GM12865 (cell line): Measurements from ENCODE around the gene MTFR1L.

Source experiments
- DNase-seq: peaks from one replicate; pipeline ENCODE4 v3.0.0; 2010; ENCODE audit warnings: low read depth
- H3K4me3 ChIP-seq: 2 replicates; pipeline ENCODE4 v1.5.1; 2011; ENCODE audit warnings: mild to moderate bottlenecking, low read depth, low read length, control low read depth
- CTCF ChIP-seq: IDR thresholded peaks from 2 replicates; pipeline ENCODE4 v1.5.1; 2011; ENCODE audit warnings: low read length, control low read depth, low read depth, inconsistent platforms; ENCODE audit not compliant: insufficient read depth; ENCODE audit errors: missing control alignments

Gene MTFR1L

GRCh38 chr1:25792115-25792514, 27.6 kb upstream of the MTFR1L start:
- TF ChIP-seq CTCF: no peak
- DNase-seq: no peak
- no peak overlapping the region for H3K4me3 ChIP-seq

- H3K4me3 ChIP-seq: no peak overlapping the region
- TF ChIP-seq CTCF: no peak
- DNase-seq: no peak
Measured at GRCh38 chr1:25793585-25794170, 26.1 kb upstream of the MTFR1L start.

- no peak for DNase-seq
- H3K4me3 ChIP-seq: no peak overlapping the region
- TF ChIP-seq CTCF: no peak
Measured at GRCh38 chr1:25794325-25794724, 25.4 kb upstream of the MTFR1L start.

GRCh38 chr1:25795211-25795610, 24.5 kb upstream of the MTFR1L start:
- no peak for TF ChIP-seq CTCF
- no peak overlapping the region for H3K4me3 ChIP-seq

GRCh38 chr1:25795946-25796810, 23.6 kb upstream of the MTFR1L start:
- no peak overlapping the region for H3K4me3 ChIP-seq
- TF ChIP-seq CTCF: no peak
- DNase-seq: no peak

More at GRCh38 chr1:25795211-25795610, 24.5 kb upstream of the MTFR1L start:
- no peak for DNase-seq

- peak; percentile 73 for DNase-seq
- peak; percentile 77 for TF ChIP-seq CTCF
- H3K4me3 ChIP-seq: no peak overlapping the region
Measured at GRCh38 chr1:25796811-25797458, 22.8 kb upstream of the MTFR1L start.

GRCh38 chr1:25797939-25798338, 21.8 kb upstream of the MTFR1L start:
- TF ChIP-seq CTCF: peak; percentile 45
- no peak overlapping the region for H3K4me3 ChIP-seq
- DNase-seq: peak; percentile 41
